Lower leg skin (tissue), 4 donors: ENCODE data around the gene PREX1. TPM values are rescaled to one million over a fixed set of nuclear protein-coding genes. Genes with fewer than 3 reads are reported as not detected.

Experiments
- DNase-seq, 2 donors: peaks; one replicate each; pipeline ENCODE4 v3.0.0-alpha.2; 2019; ENCODE audit warnings: low spot score in 2 of 2
- H3K4me3 ChIP-seq: fragments of 200-600 bp; sonication (generic); 2 replicates; pipeline ENCODE4 v1.5.1; 2017; ENCODE audit warnings: mild to moderate bottlenecking, low read depth; ENCODE audit not compliant: poor library complexity, severe bottlenecking
- CTCF ChIP-seq, 3 donors: fragments of 450-650 bp; IDR thresholded peaks; one replicate each; pipeline ENCODE4 v1.5.1; 2016; ENCODE audit warnings: antibody characterized with exemption in 3 of 3, mild to moderate bottlenecking in 3 of 3, moderate library complexity in 2 of 3
- POLR2A ChIP-seq, 2 donors: fragments of 450-650 bp; IDR thresholded peaks; one replicate each; pipeline ENCODE4 v1.6.1; 2016 to 2017; ENCODE audit warnings: antibody characterized with exemption in 2 of 2, mild to moderate bottlenecking in 1 of 2, moderate library complexity in 1 of 2
- WGBS, 2 donors: methylation state at CpG; one replicate each; pipeline ENCODE4 v1.1.5; 2018; 5-methylcytosine and 5-hydroxymethylcytosine counted together
- intact Hi-C: fragments of 100-400 bp; cut with DNase I; formaldehyde crosslinking; loops from one replicate; pipeline ENCODE4 v1.15.0; 2023; ENCODE audit warnings: low total_unique reads
- total RNA-seq, 4 donors: library from RNA; depleted of rRNA; stranded (reverse); fragments of >200 nt; gene quantifications; one replicate each; pipeline ENCODE4 v1.1.0, GENCODE V29; 2016

PREX1 gene
- total RNA-seq, 4 donors from 2014 or later: 5.4 to 18.6 (median 7.9) TPM

GRCh38 chr20:48657426-48658197 lies 170.2 kb downstream of the PREX1 start:
- 60 to 63% methylated on average over 20 to 21 of the region's 21 CpGs for WGBS, 2 donors
- peak in 1 of 3 donors; percentile 91 for TF ChIP-seq CTCF (IDR thresholded peaks at IDR 0.05)
- TF ChIP-seq POLR2A (IDR thresholded peaks at IDR 0.05): no peak
- DNase-seq: peak; percentile 63 to 90
- no peak overlapping the region for H3K4me3 ChIP-seq
- intact Hi-C loops: loop anchor here (2.0 kb wide), 1 partner anchor 247 kb away; no protein-coding TSS in a partner anchor

GRCh38 chr20:48656661-48657211 lies 171.1 kb downstream of the PREX1 start:
- DNase-seq: no peak
- intact Hi-C loops: loop anchor here (2.0 kb wide), 1 partner anchor 248 kb away; no protein-coding TSS in a partner anchor
- TF ChIP-seq CTCF (IDR thresholded peaks at IDR 0.05) (no peak), POLR2A (IDR thresholded peaks at IDR 0.05) (no peak)
- WGBS, 2 donors: 74 to 81% methylated on average over 15 of the region's 15 CpGs
- no peak overlapping the region for H3K4me3 ChIP-seq

GRCh38 chr20:48656137-48656536 lies 171.7 kb downstream of the PREX1 start:
- TF ChIP-seq POLR2A (IDR thresholded peaks at IDR 0.05) (no peak), CTCF (IDR thresholded peaks at IDR 0.05) (no peak)
- no peak for DNase-seq
- 65 to 72% methylated on average over 8 of the region's 8 CpGs for WGBS, 2 donors
- no peak overlapping the region for H3K4me3 ChIP-seq
- intact Hi-C loops: loop anchor here (2.0 kb wide), 1 partner anchor 249 kb away; no protein-coding TSS in a partner anchor

- 95 to 98% methylated on average over 10 of the region's 10 CpGs for WGBS, 2 donors
Measured at GRCh38 chr20:48653706-48654051, 174.1 kb downstream of the PREX1 start.

GRCh38 chr20:48652961-48653705 lies 174.7 kb downstream of the PREX1 start:
- whole genome bisulfite sequencing, 2 donors: 80% methylated on average over 16 of the region's 16 CpGs
- H3K4me3 ChIP-seq: no peak overlapping the region
- intact Hi-C loops: no loop called here
- TF ChIP-seq POLR2A (IDR thresholded peaks at IDR 0.05): no peak
- DNase-seq: no peak

More at GRCh38 chr20:48653706-48654051, 174.1 kb downstream of the PREX1 start:
- TF ChIP-seq POLR2A (IDR thresholded peaks at IDR 0.05): no peak
- TF ChIP-seq CTCF (IDR thresholded peaks at IDR 0.05): no peak
- intact Hi-C loops: no loop called here
- H3K4me3 ChIP-seq: no peak overlapping the region
- DNase-seq: no peak

- TF ChIP-seq CTCF (IDR thresholded peaks at IDR 0.05): no peak
- no peak for TF ChIP-seq POLR2A (IDR thresholded peaks at IDR 0.05)
- intact Hi-C loops: no loop called here
- WGBS, 2 donors: 93 to 96% methylated on average over 11 of the region's 11 CpGs
- no peak for DNase-seq
- H3K4me3 ChIP-seq: no peak overlapping the region
Measured at GRCh38 chr20:48651960-48652359, 175.8 kb downstream of the PREX1 start.
